Common myeloid progenitor, CD34-positive (primary cell): ENCODE results near the gene COG1.

Experiments
- CTCF ChIA-PET: fragments of 350-600 bp; sonication (Branson Sonifier 250); formaldehyde crosslinking; loops from one replicate; lab custom pipeline; 2021; ENCODE audit warnings: antibody characterized with exemption; lab: Charles Lee
- POLR2A ChIA-PET: fragments of 350-600 bp; sonication (Branson Sonifier 250); formaldehyde crosslinking; loops from one replicate; lab custom pipeline; 2021; ENCODE audit warnings: antibody characterized with exemption; lab: Charles Lee
- DNase-seq, 3 donors: peaks; one replicate each; pipeline versions ENCODE4 v3.0.0 to v3.0.0-alpha.2; 2013
- H3K27ac ChIP-seq, 2 experiments: 1 replicate in 1 of 2; 2 replicates in 1 of 2; pipeline ENCODE4 v1.7.0; 2013; ENCODE audit warnings: inconsistent platforms in 2 of 2, low read length in 2 of 2, mild to moderate bottlenecking in 2 of 2, low read depth in 1 of 2, moderate library complexity in 1 of 2; ENCODE audit not compliant: severe bottlenecking in 2 of 2, insufficient read depth in 1 of 2, poor library complexity in 1 of 2
- H3K27me3 ChIP-seq, 5 experiments: replicated peaks in 2 of 5; 1 replicate in 3 of 5; 2 replicates in 2 of 5; pipeline versions ENCODE4 v1.6.1 to v1.7.0; 2013; ENCODE audit warnings: low read length in 4 of 5, mild to moderate bottlenecking in 2 of 5, moderate library complexity in 2 of 5, inconsistent platforms in 1 of 5; ENCODE audit not compliant: insufficient read depth in 5 of 5, control insufficient read depth in 4 of 5
- H3K36me3 ChIP-seq, 4 experiments: 1 replicate in 2 of 4; 2 replicates in 2 of 4; pipeline versions ENCODE4 v1.6.1 to v1.7.0; 2013; ENCODE audit warnings: low read length in 3 of 4, control low read depth in 1 of 4, mild to moderate bottlenecking in 1 of 4; ENCODE audit not compliant: control insufficient read depth in 4 of 4, insufficient read depth in 4 of 4
- H3K4me1 ChIP-seq, 4 experiments: 1 replicate in 3 of 4; 2 replicates in 1 of 4; pipeline versions ENCODE4 v1.6.1 to v1.7.1; 2013; ENCODE audit warnings: low read length in 3 of 4, mild to moderate bottlenecking in 3 of 4, control low read depth in 1 of 4, inconsistent platforms in 1 of 4, moderate library complexity in 1 of 4; ENCODE audit not compliant: control insufficient read depth in 4 of 4, insufficient read depth in 4 of 4; ENCODE audit errors: control extremely low read depth in 1 of 4
- H3K4me3 ChIP-seq, 7 experiments: 1 replicate in 4 of 7; 2 replicates in 3 of 7; pipeline versions ENCODE4 v1.5.1 to v1.7.0; 2013; ENCODE audit warnings: mild to moderate bottlenecking in 7 of 7, low read length in 6 of 7, moderate library complexity in 6 of 7, inconsistent platforms in 2 of 7, low read depth in 2 of 7, control low read depth in 1 of 7; ENCODE audit not compliant: insufficient read depth in 4 of 7, control insufficient read depth in 1 of 7; ENCODE audit errors: extremely low read depth in 1 of 7
- H3K9me3 ChIP-seq, 5 experiments: 1 replicate in 4 of 5; 2 replicates in 1 of 5; pipeline versions ENCODE4 v1.6.1 to v1.7.1; 2013; ENCODE audit warnings: low read length in 4 of 5, mild to moderate bottlenecking in 2 of 5, inconsistent platforms in 1 of 5, low read depth in 1 of 5, moderate library complexity in 1 of 5; ENCODE audit not compliant: control insufficient read depth in 4 of 5, insufficient read depth in 2 of 5; ENCODE audit errors: control extremely low read depth in 1 of 5
- WGBS: methylation state at CpG from one replicate; pipeline ENCODE4 v1.1.5; 2013; ENCODE audit not compliant: insufficient coverage; 5-methylcytosine and 5-hydroxymethylcytosine counted together

The COG1 gene

GRCh38 chr17:73199751-73200317, 7.0 kb downstream of the COG1 start:
- Histone ChIP-seq H3K27me3 (no peaks in the 10 kb centered on the region), H3K36me3 (peaks cover 26 to 78% (median 60%) of the 10 kb centered on the region in 4 experiments), H3K4me1 (peaks cover 11 to 27% (median 23%) of the 10 kb centered on the region in 4 experiments), H3K4me3 (no peak overlapping the region), H3K27ac (no peak overlapping the region), H3K9me3 (no peaks in the 10 kb centered on the region)
- ChIA-PET POLR2A (no interaction called here), CTCF (no interaction called here)
- 100% methylated on average over 7 of the region's 8 CpGs for WGBS
- DNase-seq, result no peak

- POLR2A ChIA-PET, result no interaction called here
- peaks cover 31 to 81% (median 63%) of the 10 kb centered on the region in 4 experiments for H3K36me3 ChIP-seq
- no peaks in the 10 kb centered on the region for H3K27me3 ChIP-seq
- no peak overlapping the region for H3K27ac ChIP-seq
- no peaks in the 10 kb centered on the region for H3K9me3 ChIP-seq
- H3K4me3 ChIP-seq, result no peak overlapping the region
- CTCF ChIA-PET, result interaction anchor here (2.7 kb wide), 1 partner anchor 9 kb away, joined by 9 read pairs; no protein-coding TSS in a partner anchor
- 68% methylated on average over 2 of the region's 10 CpGs for WGBS
- no peak for DNase-seq
- H3K4me1 ChIP-seq, result peaks cover 11 to 27% (median 23%) of the 10 kb centered on the region in 4 experiments
Measured at GRCh38 chr17:73200476-73200875, 7.6 kb downstream of the COG1 start.

- 98% methylated on average over 16 of the region's 19 CpGs for WGBS
- H3K27me3 ChIP-seq, result no peaks in the 10 kb centered on the region
- ChIA-PET POLR2A (no interaction called here), CTCF (interaction anchor here (0.8 to 2.7 kb wide), 2 partner anchors 10 to 11 kb away, joined by 3 to 9 read pairs; no protein-coding TSS in a partner anchor)
- no peak overlapping the region for H3K27ac ChIP-seq
- peaks cover 11 to 27% (median 23%) of the 10 kb centered on the region in 4 experiments for H3K4me1 ChIP-seq
- H3K36me3 ChIP-seq, result peaks cover 40 to 82% (median 68%) of the 10 kb centered on the region in 4 experiments
- DNase-seq, result no peak
- no peak overlapping the region for H3K4me3 ChIP-seq
- no peaks in the 10 kb centered on the region for H3K9me3 ChIP-seq
Measured at GRCh38 chr17:73201215-73202069, 8.6 kb downstream of the COG1 start.

- Histone ChIP-seq H3K4me1 (peaks cover 11 to 27% (median 23%) of the 10 kb centered on the region in 4 experiments), H3K27me3 (no peaks in the 10 kb centered on the region), H3K27ac (no peak overlapping the region), H3K9me3 (no peaks in the 10 kb centered on the region), H3K4me3 (peak overlapping the region in 2 of 7 experiments; percentile 1 to 4), H3K36me3 (peaks cover 39 to 82% (median 67%) of the 10 kb centered on the region in 4 experiments)
- DNase-seq, result peak in 2 of 3 donors; percentile 47 to 51
- ChIA-PET POLR2A (interaction anchor here (0.9 to 1.0 kb wide), 2 partner anchors 25 kb away, joined by 3 read pairs; no protein-coding TSS in a partner anchor), CTCF (interaction anchor here (1.1 to 2.0 kb wide), 2 partner anchors 9 to 12 kb away, joined by 3 to 7 read pairs; no protein-coding TSS in a partner anchor)
- WGBS, result 12% methylated on average over 5 of the region's 8 CpGs
Measured at GRCh38 chr17:73203135-73203787, 10.4 kb downstream of the COG1 start.

- ChIA-PET POLR2A (interaction anchor here (0.9 to 1.0 kb wide), 2 partner anchors 24 to 25 kb away, joined by 3 read pairs; no protein-coding TSS in a partner anchor), CTCF (interaction anchor here (1.1 to 2.0 kb wide), 2 partner anchors 10 to 12 kb away, joined by 3 to 7 read pairs; no protein-coding TSS in a partner anchor)
- Histone ChIP-seq H3K4me3 (peak overlapping the region in 3 of 7 experiments; percentile 1 to 24 (median 13)), H3K27me3 (no peaks in the 10 kb centered on the region), H3K27ac (peak overlapping the region in 1 of 2 experiments; percentile 19), H3K9me3 (no peaks in the 10 kb centered on the region), H3K4me1 (peaks cover 11 to 27% (median 23%) of the 10 kb centered on the region in 4 experiments), H3K36me3 (peaks cover 44 to 82% (median 66%) of the 10 kb centered on the region in 4 experiments)
- peak; percentile 79 to 97 (median 93) for DNase-seq
- 25% methylated on average over 8 of the region's 10 CpGs for WGBS
Measured at GRCh38 chr17:73203788-73204479, 11.1 kb downstream of the COG1 start.

- Histone ChIP-seq H3K4me3 (no peak overlapping the region), H3K27ac (no peak overlapping the region), H3K4me1 (peaks cover 11 to 27% (median 23%) of the 10 kb centered on the region in 4 experiments), H3K36me3 (peaks cover 46 to 76% (median 60%) of the 10 kb centered on the region in 4 experiments), H3K9me3 (no peaks in the 10 kb centered on the region), H3K27me3 (no peaks in the 10 kb centered on the region)
- DNase-seq, result no peak
- WGBS, result 93% methylated on average over 8 of the region's 10 CpGs
- POLR2A ChIA-PET, result interaction anchor here (1.0 kb wide), 1 partner anchor 26 kb away, joined by 3 read pairs; a partner anchor contains a TSS
- CTCF ChIA-PET, result interaction anchor here (0.8 kb wide), 1 partner anchor 10 kb away, joined by 3 read pairs; no protein-coding TSS in a partner anchor
Measured at GRCh38 chr17:73205459-73205961, 12.7 kb downstream of the COG1 start.
